Common myeloid progenitor, CD34-positive (primary cell): ENCODE data around the gene DHDH.

Experiments used
- CTCF ChIA-PET: fragments of 350-600 bp; sonication (Branson Sonifier 250); formaldehyde crosslinking; loops from one replicate; lab custom pipeline; 2021; ENCODE audit warnings: antibody characterized with exemption; lab: Charles Lee
- POLR2A ChIA-PET: fragments of 350-600 bp; sonication (Branson Sonifier 250); formaldehyde crosslinking; loops from one replicate; lab custom pipeline; 2021; ENCODE audit warnings: antibody characterized with exemption; lab: Charles Lee
- DNase-seq, 3 donors: peaks; one replicate each; pipeline versions ENCODE4 v3.0.0 to v3.0.0-alpha.2; 2013
- H3K27ac ChIP-seq, 2 experiments: 1 replicate in 1 of 2; 2 replicates in 1 of 2; pipeline ENCODE4 v1.7.0; 2013; ENCODE audit warnings: inconsistent platforms in 2 of 2, low read length in 2 of 2, mild to moderate bottlenecking in 2 of 2, low read depth in 1 of 2, moderate library complexity in 1 of 2; ENCODE audit not compliant: severe bottlenecking in 2 of 2, insufficient read depth in 1 of 2, poor library complexity in 1 of 2
- H3K27me3 ChIP-seq, 5 experiments: replicated peaks in 2 of 5; 1 replicate in 3 of 5; 2 replicates in 2 of 5; pipeline versions ENCODE4 v1.6.1 to v1.7.0; 2013; ENCODE audit warnings: low read length in 4 of 5, mild to moderate bottlenecking in 2 of 5, moderate library complexity in 2 of 5, inconsistent platforms in 1 of 5; ENCODE audit not compliant: insufficient read depth in 5 of 5, control insufficient read depth in 4 of 5
- H3K36me3 ChIP-seq, 4 experiments: 1 replicate in 2 of 4; 2 replicates in 2 of 4; pipeline versions ENCODE4 v1.6.1 to v1.7.0; 2013; ENCODE audit warnings: low read length in 3 of 4, control low read depth in 1 of 4, mild to moderate bottlenecking in 1 of 4; ENCODE audit not compliant: control insufficient read depth in 4 of 4, insufficient read depth in 4 of 4
- H3K4me1 ChIP-seq, 4 experiments: 1 replicate in 3 of 4; 2 replicates in 1 of 4; pipeline versions ENCODE4 v1.6.1 to v1.7.1; 2013; ENCODE audit warnings: low read length in 3 of 4, mild to moderate bottlenecking in 3 of 4, control low read depth in 1 of 4, inconsistent platforms in 1 of 4, moderate library complexity in 1 of 4; ENCODE audit not compliant: control insufficient read depth in 4 of 4, insufficient read depth in 4 of 4; ENCODE audit errors: control extremely low read depth in 1 of 4
- H3K4me3 ChIP-seq, 7 experiments: 1 replicate in 4 of 7; 2 replicates in 3 of 7; pipeline versions ENCODE4 v1.5.1 to v1.7.0; 2013; ENCODE audit warnings: mild to moderate bottlenecking in 7 of 7, low read length in 6 of 7, moderate library complexity in 6 of 7, inconsistent platforms in 2 of 7, low read depth in 2 of 7, control low read depth in 1 of 7; ENCODE audit not compliant: insufficient read depth in 4 of 7, control insufficient read depth in 1 of 7; ENCODE audit errors: extremely low read depth in 1 of 7
- H3K9me3 ChIP-seq, 5 experiments: 1 replicate in 4 of 5; 2 replicates in 1 of 5; pipeline versions ENCODE4 v1.6.1 to v1.7.1; 2013; ENCODE audit warnings: low read length in 4 of 5, mild to moderate bottlenecking in 2 of 5, inconsistent platforms in 1 of 5, low read depth in 1 of 5, moderate library complexity in 1 of 5; ENCODE audit not compliant: control insufficient read depth in 4 of 5, insufficient read depth in 2 of 5; ENCODE audit errors: control extremely low read depth in 1 of 5
- WGBS: methylation state at CpG from one replicate; pipeline ENCODE4 v1.1.5; 2013; ENCODE audit not compliant: insufficient coverage; 5-methylcytosine and 5-hydroxymethylcytosine counted together

DHDH gene

DNA sequence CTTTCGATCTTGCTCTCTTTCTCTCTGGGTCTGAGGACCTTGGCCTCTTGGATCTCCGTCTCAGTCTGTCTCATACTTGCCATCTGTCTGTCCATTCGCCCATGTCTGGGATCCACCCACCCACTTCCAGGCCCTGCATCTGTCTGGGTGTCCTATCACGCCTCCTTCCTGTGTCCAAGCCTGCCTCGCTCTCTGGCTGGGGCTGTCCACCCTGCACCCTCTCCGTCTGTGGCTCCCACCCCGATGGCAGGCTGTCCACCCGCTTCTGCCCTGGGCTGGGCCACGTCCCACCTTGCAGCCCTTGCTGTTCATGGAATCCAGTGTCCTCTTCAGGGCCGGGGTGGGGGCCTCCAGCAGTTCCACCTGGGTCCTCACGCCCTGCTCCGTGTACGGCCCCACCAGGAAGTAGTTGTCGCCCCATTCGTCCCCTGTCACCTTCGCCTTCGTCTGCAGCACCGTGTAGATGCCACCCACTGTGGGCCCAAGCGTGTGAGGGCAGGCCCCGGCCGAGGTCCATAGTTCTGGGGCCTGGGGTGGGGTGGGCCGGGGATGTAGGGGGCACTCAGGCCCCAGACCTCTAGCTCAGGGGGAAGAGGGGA is 57.6 kb downstream of the DHDH start:
- H3K4me3 ChIP-seq: peak overlapping the region in 1 of 7 experiments; percentile 97
- WGBS: 91% methylated on average over 22 of the region's 22 CpGs
- CTCF ChIA-PET: interaction anchor here (1.7 to 2.0 kb wide), 2 partner anchors 8 to 11 kb away, joined by 5 to 7 read pairs; no protein-coding TSS in a partner anchor

GRCh38 chr19:48991873-48992580 is 58.5 kb downstream of the DHDH start:
- DNase-seq: peak in 1 of 3 donors; percentile 17
- ChIA-PET POLR2A (interaction anchor here (0.6 to 1.9 kb wide), 3 partner anchors 16 to 287 kb away, joined by 3 to 11 read pairs (median 4); partner anchors contain the start of gene FTL), CTCF (interaction anchor here (0.6 to 2.5 kb wide), 8 partner anchors 8 to 210 kb away, joined by 3 to 21 read pairs (median 6); no protein-coding TSS in a partner anchor)
- H3K4me1 ChIP-seq: peaks cover 4 to 32% (median 27%) of the 10 kb centered on the region in 4 experiments
- H3K4me3 ChIP-seq: peak overlapping the region; percentile 72 to 97 (median 89)
- H3K36me3 ChIP-seq: peaks cover 3 to 27% (median 12%) of the 10 kb centered on the region in 4 experiments
- H3K27ac ChIP-seq: peak overlapping the region; percentile 84 to 98
- 28% methylated on average over 5 of the region's 8 CpGs for WGBS
- no peaks in the 10 kb centered on the region for H3K9me3 ChIP-seq
- no peaks in the 10 kb centered on the region for H3K27me3 ChIP-seq

More for the DNA sequence above, 57.6 kb downstream of the DHDH start:
- H3K4me1 ChIP-seq: peaks cover 4 to 32% (median 27%) of the 10 kb centered on the region in 4 experiments
- POLR2A ChIA-PET: no interaction called here
- H3K27me3 ChIP-seq: no peaks in the 10 kb centered on the region
- H3K36me3 ChIP-seq: peaks cover 3 to 35% (median 15%) of the 10 kb centered on the region in 4 experiments
- H3K9me3 ChIP-seq: no peaks in the 10 kb centered on the region
- H3K27ac ChIP-seq: peak overlapping the region in 1 of 2 experiments; percentile 98
- DNase-seq: no peak

DNA sequence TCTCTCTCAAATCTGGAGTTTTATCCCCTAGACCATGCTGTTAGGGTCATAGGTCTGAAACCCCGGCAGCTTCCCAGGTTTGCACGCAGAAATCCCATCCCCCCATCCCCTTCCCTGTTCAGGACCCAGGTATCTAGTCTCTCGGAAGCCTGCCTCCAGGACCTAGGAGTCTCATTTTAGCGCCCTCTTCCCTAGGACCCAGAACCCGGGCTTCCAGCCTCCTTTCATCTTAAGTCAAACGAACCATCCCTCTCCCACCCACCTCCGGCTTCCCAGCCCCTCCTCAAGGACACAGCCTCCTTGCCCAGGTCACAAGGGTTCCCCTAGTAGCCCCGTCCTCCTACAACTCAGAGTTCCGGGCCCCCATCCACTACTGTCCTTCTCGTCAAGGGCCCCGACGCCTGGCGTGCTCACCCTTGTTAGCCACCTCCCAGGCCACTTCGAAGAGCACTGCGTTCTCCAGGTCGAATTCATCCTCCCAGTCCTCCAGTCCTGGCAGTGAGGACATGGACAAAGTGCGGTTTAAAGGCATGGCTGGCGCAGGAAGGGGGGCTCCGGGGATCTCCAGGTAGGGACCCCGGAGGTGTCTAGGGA is 59.2 kb downstream of the DHDH start:
- Histone ChIP-seq H3K36me3 (peaks cover 3 to 23% (median 10%) of the 10 kb centered on the region in 4 experiments), H3K9me3 (no peaks in the 10 kb centered on the region), H3K4me3 (peak overlapping the region; percentile 72 to 97 (median 89)), H3K27ac (peak overlapping the region; percentile 84 to 98), H3K27me3 (no peaks in the 10 kb centered on the region), H3K4me1 (peaks cover 4 to 29% (median 28%) of the 10 kb centered on the region in 4 experiments)
- 0% methylated on average over 20 of the region's 20 CpGs for WGBS
- DNase-seq: no peak
- ChIA-PET CTCF (interaction anchor here (0.6 to 2.5 kb wide), 14 partner anchors 9 to 276 kb away, joined by 3 to 21 read pairs (median 4); no protein-coding TSS in a partner anchor), POLR2A (interaction anchor here (0.5 to 1.9 kb wide), 6 partner anchors 16 to 335 kb away, joined by 3 to 11 read pairs (median 3); partner anchors contain the start of gene FTL)

GRCh38 chr19:48993175-48994034 is 59.9 kb downstream of the DHDH start, which contains the start of the genes GYS1 and RUVBL2:
Gene GYS1, minus strand, starts transcription at chr19:48993309. Its CDS starts 197 bp downstream, at chr19:48993112.
Gene RUVBL2, plus strand, starts transcription at chr19:48993887. Its CDS starts 25 bp downstream, at chr19:48993912.
- peak; percentile 99 to 100 (median 100) for DNase-seq
- POLR2A ChIA-PET: interaction anchor here (0.5 to 1.9 kb wide), 7 partner anchors 17 to 336 kb away, joined by 3 to 11 read pairs (median 3); partner anchors contain the start of gene FTL
- CTCF ChIA-PET: interaction anchor here (0.6 to 2.5 kb wide), 14 partner anchors 10 to 277 kb away, joined by 3 to 21 read pairs (median 4); no protein-coding TSS in a partner anchor

DNA sequence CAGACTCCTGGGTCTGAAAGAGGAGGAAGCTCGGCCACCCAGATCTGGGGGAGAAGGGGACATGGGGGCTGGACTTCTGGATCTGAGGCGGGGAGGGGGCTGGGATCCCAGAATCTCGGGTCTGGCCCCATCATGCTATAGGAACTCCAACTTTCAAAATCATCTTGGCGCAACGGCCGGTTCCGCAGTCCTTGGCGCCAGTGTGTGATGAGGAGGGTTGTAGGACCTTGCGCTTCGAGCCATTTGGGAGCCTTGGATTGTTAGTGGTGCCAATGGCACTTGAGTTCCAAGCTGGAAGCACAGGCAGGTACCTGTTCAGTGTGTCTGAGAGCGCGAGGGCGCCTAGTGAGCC is 60.5 kb downstream of the DHDH start:
- Histone ChIP-seq H3K4me1 (peaks cover 4 to 29% (median 29%) of the 10 kb centered on the region in 4 experiments), H3K36me3 (peaks cover 0 to 14% (median 6%) of the 10 kb centered on the region in 4 experiments), H3K9me3 (no peaks in the 10 kb centered on the region), H3K27me3 (no peaks in the 10 kb centered on the region), H3K4me3 (peak overlapping the region; percentile 61 to 97 (median 92)), H3K27ac (peak overlapping the region; percentile 94 to 98)
- DNase-seq: no peak
- 2% methylated on average over 11 of the region's 13 CpGs for WGBS
- ChIA-PET CTCF (interaction anchor here (1.1 to 2.5 kb wide), 9 partner anchors 9 to 202 kb away, joined by 3 to 21 read pairs (median 4); no protein-coding TSS in a partner anchor), POLR2A (interaction anchor here (0.6 kb wide), 1 partner anchor 215 kb away, joined by 8 read pairs; no protein-coding TSS in a partner anchor)

More at GRCh38 chr19:48993175-48994034, 59.9 kb downstream of the DHDH start, which contains the start of the genes GYS1 and RUVBL2:
- peak within 1 kb of the TSS; percentile 94 to 98 for H3K27ac ChIP-seq
- peak within 1 kb of the TSS; percentile 79 to 97 (median 92) for H3K4me3 ChIP-seq
- H3K36me3 ChIP-seq: peaks cover 0 to 18% (median 8%) of the 10 kb centered on the region in 4 experiments
- no peaks in the 10 kb centered on the region for H3K27me3 ChIP-seq
- H3K9me3 ChIP-seq: no peaks in the 10 kb centered on the region
- peaks cover 4 to 29% (median 29%) of the 10 kb centered on the region in 4 experiments for H3K4me1 ChIP-seq
- 0% methylated on average over 50 of the region's 56 CpGs for WGBS
